Measurements from ENCODE around the gene MICU1. TPM values are rescaled to one million over a fixed set of nuclear protein-coding genes. Genes with fewer than 3 reads are reported as not detected.

MICU1 gene
- total RNA-seq, 1 donor from 2014 or later, result 79.8 TPM

DNA sequence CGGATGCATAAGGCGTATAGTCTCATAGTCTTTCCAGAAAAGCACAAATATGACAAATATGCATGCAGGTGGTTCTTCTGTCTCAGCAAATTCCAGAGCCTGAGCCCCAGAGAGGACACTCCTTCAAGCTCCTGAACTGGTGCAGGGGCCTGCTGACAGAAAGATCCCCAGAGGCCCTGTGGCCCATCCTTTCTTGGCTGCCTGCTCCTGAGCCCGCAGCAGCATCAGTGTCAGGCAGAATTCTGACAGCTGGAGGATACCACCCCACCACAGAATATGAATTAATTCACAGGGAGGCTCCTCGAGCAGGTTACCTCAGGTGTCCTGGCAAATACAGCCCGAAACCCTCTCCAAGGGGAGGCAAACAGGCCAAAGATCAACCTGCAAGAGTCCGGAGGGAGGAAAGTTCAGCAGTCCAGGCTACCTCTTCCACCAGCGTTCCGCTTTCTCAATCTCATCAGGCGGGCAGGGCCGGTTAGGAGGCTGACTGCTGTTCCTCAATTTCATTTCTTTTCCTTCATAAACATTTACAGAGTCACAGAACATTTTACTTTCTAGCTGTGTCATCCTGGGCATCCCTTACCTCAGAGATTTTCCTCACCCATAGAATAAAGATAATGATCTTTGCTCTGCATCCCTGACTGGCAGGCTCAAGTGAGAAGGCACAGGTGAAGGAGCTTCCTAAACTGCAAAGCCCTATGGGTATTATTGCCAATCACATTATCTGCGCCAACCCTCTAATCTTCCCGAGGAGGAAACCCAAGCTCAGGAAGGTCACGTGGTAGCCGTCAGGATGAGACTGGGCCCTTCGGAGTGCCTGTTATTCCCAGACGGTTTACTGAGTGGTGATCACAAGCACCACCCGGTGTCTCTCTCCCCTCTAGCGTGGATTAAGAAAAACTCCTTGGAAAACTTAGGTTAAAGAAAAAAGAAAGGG is 272.6 kb downstream of the MICU1 start:
- Mint-ChIP-seq H3K4me1 (peaks cover 23% of the 10 kb centered on the region), H3K4me3 (peak overlapping the region; percentile 95), H3K27ac (peak overlapping the region; percentile 48), H3K9me3 (no peaks in the 10 kb centered on the region), H3K36me3 (peaks cover 2% of the 10 kb centered on the region), H3K27me3 (ENCODE audit: insufficient read depth, low read depth) (peaks cover 8% of the 10 kb centered on the region)
- Histone ChIP-seq H3K4me3 (peak overlapping the region; percentile 91), H3K4me1 (peaks cover 9% of the 10 kb centered on the region), H3K9me3 (ENCODE audit: low read depth) (no peaks in the 10 kb centered on the region), H3F3A (ENCODE audit: low read depth) (peaks cover 18% of the 10 kb centered on the region), H3K27me3 (no peaks in the 10 kb centered on the region), H3K27ac (peak overlapping the region; percentile 98), H3K9ac (peak overlapping the region; percentile 96), H3K79me2 (ENCODE audit: low read depth) (peaks cover 41% of the 10 kb centered on the region), H3K36me3 (no peaks in the 10 kb centered on the region), H2AFZ (replicated peaks) (peak overlapping the region; percentile 21), H3K4me2 (peak overlapping the region; percentile 91), H4K20me1 (ENCODE audit: low read depth) (no peaks in the 10 kb centered on the region)
- DNase-seq (ENCODE audit: low spot score), result peak; percentile 44
- TF ChIP-seq EZH2 (IDR thresholded peaks at IDR 0.05) (no peak), EZH2phosphoT487 (IDR thresholded peaks at IDR 0.05) (no peak)
- TF ChIP-seq, protein P1, sequence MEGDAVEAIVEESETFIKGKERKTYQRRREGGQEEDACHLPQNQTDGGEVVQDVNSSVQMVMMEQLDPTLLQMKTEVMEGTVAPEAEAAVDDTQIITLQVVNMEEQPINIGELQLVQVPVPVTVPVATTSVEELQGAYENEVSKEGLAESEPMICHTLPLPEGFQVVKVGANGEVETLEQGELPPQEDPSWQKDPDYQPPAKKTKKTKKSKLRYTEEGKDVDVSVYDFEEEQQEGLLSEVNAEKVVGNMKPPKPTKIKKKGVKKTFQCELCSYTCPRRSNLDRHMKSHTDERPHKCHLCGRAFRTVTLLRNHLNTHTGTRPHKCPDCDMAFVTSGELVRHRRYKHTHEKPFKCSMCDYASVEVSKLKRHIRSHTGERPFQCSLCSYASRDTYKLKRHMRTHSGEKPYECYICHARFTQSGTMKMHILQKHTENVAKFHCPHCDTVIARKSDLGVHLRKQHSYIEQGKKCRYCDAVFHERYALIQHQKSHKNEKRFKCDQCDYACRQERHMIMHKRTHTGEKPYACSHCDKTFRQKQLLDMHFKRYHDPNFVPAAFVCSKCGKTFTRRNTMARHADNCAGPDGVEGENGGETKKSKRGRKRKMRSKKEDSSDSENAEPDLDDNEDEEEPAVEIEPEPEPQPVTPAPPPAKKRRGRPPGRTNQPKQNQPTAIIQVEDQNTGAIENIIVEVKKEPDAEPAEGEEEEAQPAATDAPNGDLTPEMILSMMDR (IDR thresholded peaks at IDR 0.05), result no peak

DNA sequence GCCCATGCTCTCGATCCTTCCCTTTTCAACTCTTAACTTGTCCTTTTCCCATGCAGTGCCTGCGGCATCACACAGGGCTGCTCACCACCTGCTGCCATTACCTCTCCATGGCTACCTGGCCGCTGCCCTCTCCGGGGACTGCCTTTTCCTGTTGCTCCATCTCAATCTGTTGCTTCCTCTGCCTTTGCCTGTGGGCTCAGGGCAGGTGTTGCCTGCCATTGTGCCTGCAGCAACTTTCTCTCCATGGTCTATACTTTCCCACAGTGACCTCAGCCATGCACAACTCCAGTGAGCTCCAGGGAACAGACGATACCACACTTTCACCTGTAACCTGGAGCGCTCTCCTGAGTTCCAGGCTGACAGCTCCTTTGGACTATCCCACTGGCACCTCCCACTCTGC is 274.4 kb downstream of the MICU1 start:
- H3K9ac ChIP-seq, result no peak overlapping the region
- TF ChIP-seq, protein P1 (IDR thresholded peaks at IDR 0.05), result no peak
- TF ChIP-seq EZH2 (IDR thresholded peaks at IDR 0.05) (no peak), EZH2phosphoT487 (IDR thresholded peaks at IDR 0.05) (no peak)
- peaks cover 5% of the 10 kb centered on the region for H3K27me3 Mint-ChIP-seq (ENCODE audit: insufficient read depth, low read depth)
- no peak overlapping the region for H3K4me3 Mint-ChIP-seq
- no peak for DNase-seq (ENCODE audit: low spot score)
- H3K36me3 Mint-ChIP-seq, result peaks cover 2% of the 10 kb centered on the region
- H3K4me1 ChIP-seq, result peaks cover 9% of the 10 kb centered on the region
- H3K4me1 Mint-ChIP-seq, result peaks cover 23% of the 10 kb centered on the region
- no peak overlapping the region for H3K4me2 ChIP-seq
- no peaks in the 10 kb centered on the region for H3K9me3 Mint-ChIP-seq
- H3K27ac ChIP-seq, result no peak overlapping the region
- H3K36me3 ChIP-seq, result no peaks in the 10 kb centered on the region
- H2AFZ ChIP-seq (replicated peaks), result no peak overlapping the region
- H3K27ac Mint-ChIP-seq, result peak overlapping the region; percentile 58
- peaks cover 18% of the 10 kb centered on the region for H3F3A ChIP-seq (ENCODE audit: low read depth)
- H3K9me3 ChIP-seq (ENCODE audit: low read depth), result no peaks in the 10 kb centered on the region
- H4K20me1 ChIP-seq (ENCODE audit: low read depth), result no peaks in the 10 kb centered on the region
- H3K79me2 ChIP-seq (ENCODE audit: low read depth), result peaks cover 54% of the 10 kb centered on the region
- no peaks in the 10 kb centered on the region for H3K27me3 ChIP-seq
- no peak overlapping the region for H3K4me3 ChIP-seq

DNA sequence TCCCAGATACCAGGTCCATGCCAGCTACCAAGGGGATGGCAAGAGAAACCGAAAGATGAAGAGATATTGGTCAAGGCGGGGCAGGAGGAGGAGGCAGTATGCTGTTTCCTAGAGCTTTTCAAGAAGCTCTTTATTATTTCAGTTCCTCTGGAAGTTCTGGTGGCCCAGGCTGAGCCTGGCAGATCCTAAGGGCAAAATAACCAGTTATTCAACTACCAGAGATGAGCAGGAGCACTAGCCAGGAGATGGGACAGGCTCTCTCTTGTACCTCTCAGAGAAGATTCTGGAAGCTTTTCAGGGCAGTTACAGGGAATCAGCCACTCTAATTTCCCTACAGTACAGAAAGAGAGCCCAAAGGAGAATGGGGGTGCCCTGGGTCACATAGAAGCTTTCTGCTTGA is 276.4 kb downstream of the MICU1 start:
- no peak overlapping the region for H3K4me3 Mint-ChIP-seq
- peaks cover 6% of the 10 kb centered on the region for H3K27me3 Mint-ChIP-seq (ENCODE audit: insufficient read depth, low read depth)
- Histone ChIP-seq H3K36me3 (no peaks in the 10 kb centered on the region), H3K4me3 (no peak overlapping the region), H3K27ac (no peak overlapping the region), H3F3A (ENCODE audit: low read depth) (peaks cover 7% of the 10 kb centered on the region), H2AFZ (replicated peaks) (no peak overlapping the region), H4K20me1 (ENCODE audit: low read depth) (no peaks in the 10 kb centered on the region), H3K27me3 (no peaks in the 10 kb centered on the region), H3K9ac (no peak overlapping the region), H3K9me3 (ENCODE audit: low read depth) (no peaks in the 10 kb centered on the region), H3K4me2 (no peak overlapping the region), H3K79me2 (ENCODE audit: low read depth) (peaks cover 56% of the 10 kb centered on the region), H3K4me1 (peaks cover 9% of the 10 kb centered on the region)
- no peak overlapping the region for H3K27ac Mint-ChIP-seq
- no peak for DNase-seq (ENCODE audit: low spot score)
- TF ChIP-seq EZH2 (IDR thresholded peaks at IDR 0.05), result no peak
- TF ChIP-seq, protein P1 (IDR thresholded peaks at IDR 0.05), result no peak
- TF ChIP-seq EZH2phosphoT487 (IDR thresholded peaks at IDR 0.05), result no peak
- no peaks in the 10 kb centered on the region for H3K9me3 Mint-ChIP-seq
- peaks cover 2% of the 10 kb centered on the region for H3K36me3 Mint-ChIP-seq
- H3K4me1 Mint-ChIP-seq, result peaks cover 16% of the 10 kb centered on the region

Data from neural progenitor cell (in vitro differentiated cells).